Upper lobe of right lung (tissue), 1 donor: Measurements from ENCODE around the gene AGR3. TPM values are rescaled to one million over a fixed set of nuclear protein-coding genes. Genes with fewer than 3 reads are reported as not detected.

Source experiments
- ATAC-seq: fragments of 200-7000 bp; cut with Tn5 transposase; one replicate; pipeline ENCODE4 v1.9.1; 2020; ENCODE audit warnings: mild to moderate bottlenecking, moderate library complexity
- DNase-seq: peaks from one replicate; pipeline ENCODE4 v3.0.0-alpha.2; 2020
- H3K27ac ChIP-seq: fragments of 200-600 bp; one replicate; pipeline ENCODE4 v1.8.0; 2022
- H3K27me3 ChIP-seq: fragments of 200-600 bp; one replicate; pipeline ENCODE4 v1.8.0; 2022; ENCODE audit warnings: mild to moderate bottlenecking
- H3K36me3 ChIP-seq: fragments of 200-600 bp; one replicate; pipeline ENCODE4 v1.8.0; 2022
- H3K4me1 ChIP-seq: fragments of 200-600 bp; one replicate; pipeline ENCODE4 v1.8.0; 2022
- H3K4me3 ChIP-seq: fragments of 200-600 bp; one replicate; pipeline ENCODE4 v1.8.0; 2022; ENCODE audit warnings: mild to moderate bottlenecking
- H3K9me3 ChIP-seq: fragments of 200-600 bp; one replicate; pipeline ENCODE4 v1.8.0; 2022
- intact Hi-C: fragments of 100-400 bp; cut with DNase I; formaldehyde crosslinking; loops from one replicate; pipeline ENCODE4 v1.11.0; 2022
- long read RNA-seq: library from polyadenylated mRNA; unstranded; transcript quantifications from one replicate; pipeline ENCODE4 v2.0.0, GENCODE V29; 2021
- total RNA-seq: library from RNA; stranded (reverse); fragmentation: NEBNext Ultra II Directional; extraction: Animal tissue kit (Norgen Biotek cat#: 25700); gene quantifications from one replicate; pipeline ENCODE4 v1.2.1, GENCODE V29; 2021
- TF ChIP-seq, protein P1 (sequence below): fragments of 200-600 bp; IDR thresholded peaks from one replicate; pipeline ENCODE4 v1.8.0; 2022; ENCODE audit warnings: antibody characterized with exemption
- donor health status: DM: no; HTN: yes; CAD: no; lungs with severe emphysema.

Gene AGR3
- total RNA-seq = 37.2 TPM
- long read RNA-seq, transcript AGR3-201 (8 exons, 749 nt) = major isoform, 11 of 16 reads
- long read RNA-seq, partial matches to known transcripts = 1 of 16 reads
- long read RNA-seq, other reads (novel, unspliced or antisense) = 4 of 16 reads

GRCh38 chr7:16881844-16882243, at the start of gene AGR3:
Gene AGR3, minus strand, starts transcription at chr7:16881983. Its CDS starts 3,365 bp downstream, at chr7:16878618.
- DNase-seq = no peak

GRCh38 chr7:16930946-16931345, 49.2 kb upstream of the AGR3 start:
- H3K27me3 ChIP-seq = no peaks in the 10 kb centered on the region
- H3K36me3 ChIP-seq = no peaks in the 10 kb centered on the region
- intact Hi-C loops = no loop called here
- DNase-seq (no peak), ATAC-seq (no peak)
- no peaks in the 10 kb centered on the region for H3K9me3 ChIP-seq
- peaks cover 4% of the 10 kb centered on the region for H3K4me1 ChIP-seq
- no peak overlapping the region for H3K4me3 ChIP-seq
- TF ChIP-seq, protein P1, sequence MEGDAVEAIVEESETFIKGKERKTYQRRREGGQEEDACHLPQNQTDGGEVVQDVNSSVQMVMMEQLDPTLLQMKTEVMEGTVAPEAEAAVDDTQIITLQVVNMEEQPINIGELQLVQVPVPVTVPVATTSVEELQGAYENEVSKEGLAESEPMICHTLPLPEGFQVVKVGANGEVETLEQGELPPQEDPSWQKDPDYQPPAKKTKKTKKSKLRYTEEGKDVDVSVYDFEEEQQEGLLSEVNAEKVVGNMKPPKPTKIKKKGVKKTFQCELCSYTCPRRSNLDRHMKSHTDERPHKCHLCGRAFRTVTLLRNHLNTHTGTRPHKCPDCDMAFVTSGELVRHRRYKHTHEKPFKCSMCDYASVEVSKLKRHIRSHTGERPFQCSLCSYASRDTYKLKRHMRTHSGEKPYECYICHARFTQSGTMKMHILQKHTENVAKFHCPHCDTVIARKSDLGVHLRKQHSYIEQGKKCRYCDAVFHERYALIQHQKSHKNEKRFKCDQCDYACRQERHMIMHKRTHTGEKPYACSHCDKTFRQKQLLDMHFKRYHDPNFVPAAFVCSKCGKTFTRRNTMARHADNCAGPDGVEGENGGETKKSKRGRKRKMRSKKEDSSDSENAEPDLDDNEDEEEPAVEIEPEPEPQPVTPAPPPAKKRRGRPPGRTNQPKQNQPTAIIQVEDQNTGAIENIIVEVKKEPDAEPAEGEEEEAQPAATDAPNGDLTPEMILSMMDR = no peak
- H3K27ac ChIP-seq = no peak overlapping the region

More at GRCh38 chr7:16881844-16882243, at the start of gene AGR3:
- no peaks in the 10 kb centered on the region for H3K9me3 ChIP-seq
- peak; percentile 92 for ATAC-seq
- H3K36me3 ChIP-seq = no peaks in the 10 kb centered on the region
- peak within 1 kb of the TSS; percentile 24 for H3K4me3 ChIP-seq
- H3K4me1 ChIP-seq = no peaks in the 10 kb centered on the region
- peak within 1 kb of the TSS; percentile 53 for H3K27ac ChIP-seq
- H3K27me3 ChIP-seq = no peaks in the 10 kb centered on the region
- TF ChIP-seq, protein P1 = no peak
- intact Hi-C loops = no loop called here

- H3K4me1 ChIP-seq = peaks cover 4% of the 10 kb centered on the region
- TF ChIP-seq, protein P1 = no peak
- ATAC-seq (peak; percentile 55), DNase-seq (no peak)
- no peaks in the 10 kb centered on the region for H3K36me3 ChIP-seq
- no peaks in the 10 kb centered on the region for H3K27me3 ChIP-seq
- H3K27ac ChIP-seq = no peak overlapping the region
- H3K4me3 ChIP-seq = no peak overlapping the region
- intact Hi-C loops = no loop called here
- H3K9me3 ChIP-seq = no peaks in the 10 kb centered on the region
These were observed 47.5 kb upstream of the AGR3 start for GRCh38 chr7:16929146-16929762.

- Histone ChIP-seq H3K36me3 (no peaks in the 10 kb centered on the region), H3K27ac (no peak overlapping the region), H3K4me3 (no peak overlapping the region), H3K4me1 (peaks cover 4% of the 10 kb centered on the region), H3K9me3 (no peaks in the 10 kb centered on the region), H3K27me3 (no peaks in the 10 kb centered on the region)
- DNase-seq (no peak), ATAC-seq (no peak)
- TF ChIP-seq, protein P1 = no peak
- intact Hi-C loops = no loop called here
These were observed 45.1 kb upstream of the AGR3 start for GRCh38 chr7:16926861-16927260.

DNA sequence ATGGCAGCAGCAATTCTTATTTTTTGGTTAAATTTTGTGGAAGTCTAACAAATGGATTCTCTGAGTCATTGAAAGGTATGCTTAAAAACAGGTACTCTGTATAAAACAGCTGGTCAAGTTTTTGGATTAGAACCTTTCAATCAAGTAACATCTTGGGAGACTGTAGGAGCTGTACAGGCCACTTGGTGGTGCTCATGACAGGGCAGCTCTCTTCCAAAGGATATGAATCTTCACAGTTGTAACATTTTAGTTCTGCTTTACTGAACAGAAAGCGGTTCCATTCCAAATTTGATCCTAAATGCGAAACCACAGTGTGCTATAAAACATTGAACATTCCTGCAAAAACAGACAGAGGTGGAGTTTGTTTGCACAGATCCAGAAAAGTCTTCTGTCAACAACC, 44.5 kb upstream of the AGR3 start:
- TF ChIP-seq, protein P1 = peak; percentile 67
- H3K4me3 ChIP-seq = no peak overlapping the region
- intact Hi-C loops = no loop called here
- DNase-seq (no peak), ATAC-seq (peak; percentile 87)
- peaks cover 4% of the 10 kb centered on the region for H3K4me1 ChIP-seq
- no peaks in the 10 kb centered on the region for H3K36me3 ChIP-seq
- no peaks in the 10 kb centered on the region for H3K27me3 ChIP-seq
- H3K9me3 ChIP-seq = no peaks in the 10 kb centered on the region
- H3K27ac ChIP-seq = no peak overlapping the region
